HepG2 (cell line): ENCODE data around the gene GNAI2. TPM values are rescaled to one million over a fixed set of nuclear protein-coding genes. Genes with fewer than 3 reads are reported as not detected.

Source experiments
- CENPX ChIP-seq: sonication (generic); formaldehyde crosslinking; IDR thresholded peaks from 2 replicates; pipeline ENCODE4 v1.9.0; 2021; ENCODE audit warnings: mild to moderate bottlenecking, missing genetic modification reagents, moderate library complexity
- HBP1 ChIP-seq: IDR thresholded peaks from 2 replicates; pipeline ENCODE4 v1.6.1; 2016; ENCODE audit warnings: low read depth, control low read depth
- MED8 ChIP-seq: sonication (generic); formaldehyde crosslinking; IDR thresholded peaks from 2 replicates; pipeline ENCODE4 v1.8.1; 2023; ENCODE audit warnings: mild to moderate bottlenecking, missing genetic modification reagents; ENCODE audit not compliant: insufficient replicate concordance
- PAF1 ChIP-seq: IDR thresholded peaks from 2 replicates; pipeline ENCODE4 v1.6.1; 2016; ENCODE audit warnings: missing genetic modification reagents, missing compliant biosample characterization
- SNRNP70 ChIP-seq: fragments of 200-400 bp; formaldehyde crosslinking; IDR thresholded peaks from 2 replicates; pipeline ENCODE4 v1.6.1; 2017; ENCODE audit warnings: mild to moderate bottlenecking, low read depth, low read length, moderate library complexity
- SRY ChIP-seq: sonication (generic); formaldehyde crosslinking; IDR thresholded peaks from 2 replicates; pipeline ENCODE4 v1.8.0; 2022; ENCODE audit warnings: mild to moderate bottlenecking, missing genetic modification reagents
- ZNF12 ChIP-seq: sonication (generic); formaldehyde crosslinking; IDR thresholded peaks from 2 replicates; pipeline ENCODE4 v1.5.0; 2020; ENCODE audit warnings: missing genetic modification reagents
- ZNF138 ChIP-seq: sonication (generic); formaldehyde crosslinking; IDR thresholded peaks from 2 replicates; pipeline ENCODE4 v1.5.0; 2020; ENCODE audit warnings: mild to moderate bottlenecking, low read depth, missing genetic modification reagents
- ZNF253 ChIP-seq: sonication (generic); formaldehyde crosslinking; IDR thresholded peaks from 2 replicates; pipeline ENCODE4 v1.8.0; 2022; ENCODE audit warnings: mild to moderate bottlenecking, missing genetic modification reagents, borderline replicate concordance
- ZNF558 ChIP-seq: sonication (generic); formaldehyde crosslinking; IDR thresholded peaks from 2 replicates; pipeline ENCODE4 v1.9.0; 2022; ENCODE audit warnings: mild to moderate bottlenecking, missing genetic modification reagents, borderline replicate concordance
- ZNF605 ChIP-seq: sonication (generic); formaldehyde crosslinking; IDR thresholded peaks from 2 replicates; pipeline ENCODE4 v1.8.0; 2022; ENCODE audit warnings: mild to moderate bottlenecking, missing genetic modification reagents
- ZNF713 ChIP-seq: sonication (generic); formaldehyde crosslinking; IDR thresholded peaks from 2 replicates; pipeline ENCODE4 v1.4.0; 2020; ENCODE audit warnings: mild to moderate bottlenecking, missing genetic modification reagents
- ZNF747 ChIP-seq: sonication (generic); formaldehyde crosslinking; IDR thresholded peaks from 2 replicates; pipeline ENCODE4 v1.8.1; 2023; ENCODE audit warnings: missing genetic modification reagents, mild to moderate bottlenecking, borderline replicate concordance
- ZNF761 ChIP-seq: sonication (generic); formaldehyde crosslinking; conservative IDR thresholded peaks from 2 replicates; pipeline ENCODE4 v1.4.0; 2020; ENCODE audit warnings: mild to moderate bottlenecking, missing genetic modification reagents
- ZNF780A ChIP-seq: sonication (generic); formaldehyde crosslinking; IDR thresholded peaks from 2 replicates; pipeline ENCODE4 v1.8.0; 2022; ENCODE audit warnings: mild to moderate bottlenecking, missing genetic modification reagents, moderate library complexity
- polyA plus RNA-seq, 8 experiments: library from polyadenylated mRNA; depleted of rRNA in 3 of 8; stranded (reverse) in 7 of 8; unstranded in 1 of 8; fragments of >200 nt; fragmentation: Illumina TruSeq in 4 of 8; extraction: Trizol in 4 of 8; gene quantifications; 2 replicates each; pipeline versions ENCODE4 v1.2.1 to v1.2.3, GENCODE V29; 2011 to 2016; ENCODE audit warnings: low read depth in 4 of 8, missing spikeins in 1 of 8, mixed read lengths in 1 of 8; ENCODE audit not compliant: insufficient read depth in 1 of 8
- total RNA-seq, 5 experiments: library from RNA; depleted of rRNA; stranded (reverse); fragments of >200 nt; fragmentation: Illumina TruSeq; extraction: Trizol; gene quantifications; 2 replicates each; pipeline ENCODE4 v1.2.3, GENCODE V29; 2016; ENCODE audit warnings: low read depth in 1 of 5
- TF ChIP-seq, protein P1 (sequence below): IDR thresholded peaks from 2 replicates; pipeline ENCODE4 v1.6.1; 2016; ENCODE audit warnings: missing compliant biosample characterization, missing genetic modification reagents, borderline replicate concordance
- TF ChIP-seq, protein P2 (sequence below): sonication (generic); formaldehyde crosslinking; IDR thresholded peaks from 2 replicates; pipeline ENCODE4 v1.4.0; 2020; ENCODE audit warnings: missing genetic modification reagents
- TF ChIP-seq, protein P3 (sequence below): sonication (generic); formaldehyde crosslinking; IDR thresholded peaks from 2 replicates; pipeline ENCODE4 v1.4.0; 2020; ENCODE audit warnings: mild to moderate bottlenecking, missing genetic modification reagents
- TF ChIP-seq, protein P4 (sequence below): sonication (generic); formaldehyde crosslinking; IDR thresholded peaks from 2 replicates; pipeline ENCODE4 v1.8.1; 2023; ENCODE audit warnings: mild to moderate bottlenecking, missing genetic modification reagents, borderline replicate concordance

GNAI2 gene
- total and polyA plus RNA-seq, 2 of the 13 experiments (the other 11 are each of a cell fraction or from before 2014, with no cell fraction given), result 51.1 to 66.2 TPM

DNA sequence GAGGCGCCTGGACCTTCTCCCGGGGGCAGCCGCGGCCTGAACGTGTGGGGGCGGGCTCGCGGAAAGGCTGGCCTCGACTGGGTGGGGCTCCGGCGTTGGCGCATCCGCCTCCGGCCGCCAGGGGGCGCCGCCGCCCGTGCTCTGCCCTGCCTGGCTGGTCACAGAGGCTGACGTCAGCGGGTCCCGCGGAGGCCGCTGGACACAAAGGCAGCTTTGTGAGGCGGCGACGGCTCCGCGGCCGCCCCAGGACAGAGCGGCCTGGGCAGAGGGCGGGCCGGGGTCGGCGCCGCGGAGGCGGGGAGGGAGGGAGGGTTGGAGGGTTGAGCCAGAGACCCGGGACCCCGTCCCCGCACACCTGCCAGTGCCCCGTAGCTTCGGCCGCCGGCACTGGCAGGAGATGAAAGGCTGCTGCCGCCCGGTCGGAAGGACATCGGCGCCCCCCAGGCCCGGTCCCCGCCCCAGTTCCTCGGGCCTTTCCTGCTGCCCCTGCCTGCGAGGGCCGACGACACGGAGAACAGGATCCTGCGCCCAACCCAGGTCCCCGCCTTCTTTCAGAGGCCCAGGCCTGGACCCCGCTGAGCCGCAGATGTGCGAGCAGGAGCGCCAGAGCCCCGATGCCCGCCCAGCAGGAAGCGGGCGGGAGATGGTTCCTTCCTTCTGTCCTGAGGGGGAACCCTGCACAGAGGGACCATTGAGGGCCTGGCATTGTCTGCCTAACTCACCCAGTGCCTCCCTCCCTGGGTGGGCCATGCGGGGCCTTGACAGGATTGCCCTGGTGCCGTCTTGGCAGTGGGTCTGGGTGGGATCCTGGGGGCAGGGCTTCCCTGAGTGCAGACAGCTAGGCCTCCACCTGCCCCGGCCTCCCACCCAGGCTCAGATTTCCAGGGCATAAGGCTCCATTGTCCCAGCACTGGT lies 24.3 kb downstream of the GNAI2 start (continued):
- TF ChIP-seq, protein P1, sequence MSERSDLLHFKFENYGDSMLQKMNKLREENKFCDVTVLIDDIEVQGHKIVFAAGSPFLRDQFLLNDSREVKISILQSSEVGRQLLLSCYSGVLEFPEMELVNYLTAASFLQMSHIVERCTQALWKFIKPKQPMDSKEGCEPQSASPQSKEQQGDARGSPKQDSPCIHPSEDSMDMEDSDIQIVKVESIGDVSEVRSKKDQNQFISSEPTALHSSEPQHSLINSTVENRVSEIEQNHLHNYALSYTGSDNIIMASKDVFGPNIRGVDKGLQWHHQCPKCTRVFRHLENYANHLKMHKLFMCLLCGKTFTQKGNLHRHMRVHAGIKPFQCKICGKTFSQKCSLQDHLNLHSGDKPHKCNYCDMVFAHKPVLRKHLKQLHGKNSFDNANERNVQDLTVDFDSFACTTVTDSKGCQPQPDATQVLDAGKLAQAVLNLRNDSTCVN (CRISPR knock-in tag), result 0 out of 2 replicates have a peak, but pooled peaks have one; percentile 29
- TF ChIP-seq ZNF713 (CRISPR knock-in tag) (peak; percentile 55; the same call in 1 of the 2 replicates), ZNF761 (CRISPR knock-in tag) (0 out of 2 replicates have a peak, but pooled peaks have one; percentile 2), ZNF747 (CRISPR knock-in tag) (peak; percentile 89; the same call in 1 of the 2 replicates), SNRNP70 (no peak), CENPX (no peak), ZNF138 (CRISPR knock-in tag) (peak; percentile 94), MED8 (peak; percentile 97), PAF1 (CRISPR knock-in tag) (no peak), ZNF12 (CRISPR knock-in tag) (no peak), ZNF253 (no peak), ZNF605 (peak; percentile 86), ZNF780A (CRISPR knock-in tag) (peak; percentile 65; the same call in 1 of the 2 replicates), HBP1 (CRISPR knock-in tag) (peak; percentile 76; the same call in 1 of the 2 replicates), SRY (peak; percentile 77; the same call in 1 of the 2 replicates), ZNF558 (CRISPR knock-in tag) (peak; percentile 93; the same call in 1 of the 2 replicates)
- TF ChIP-seq, protein P2, sequence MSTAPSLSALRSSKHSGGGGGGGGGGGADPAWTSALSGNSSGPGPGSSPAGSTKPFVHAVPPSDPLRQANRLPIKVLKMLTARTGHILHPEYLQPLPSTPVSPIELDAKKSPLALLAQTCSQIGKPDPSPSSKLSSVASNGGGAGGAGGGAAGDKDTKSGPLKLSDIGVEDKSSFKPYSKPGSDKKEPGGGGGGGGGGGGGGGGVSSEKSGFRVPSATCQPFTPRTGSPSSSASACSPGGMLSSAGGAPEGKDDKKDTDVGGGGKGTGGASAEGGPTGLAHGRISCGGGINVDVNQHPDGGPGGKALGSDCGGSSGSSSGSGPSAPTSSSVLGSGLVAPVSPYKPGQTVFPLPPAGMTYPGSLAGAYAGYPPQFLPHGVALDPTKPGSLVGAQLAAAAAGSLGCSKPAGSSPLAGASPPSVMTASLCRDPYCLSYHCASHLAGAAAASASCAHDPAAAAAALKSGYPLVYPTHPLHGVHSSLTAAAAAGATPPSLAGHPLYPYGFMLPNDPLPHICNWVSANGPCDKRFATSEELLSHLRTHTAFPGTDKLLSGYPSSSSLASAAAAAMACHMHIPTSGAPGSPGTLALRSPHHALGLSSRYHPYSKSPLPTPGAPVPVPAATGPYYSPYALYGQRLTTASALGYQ, result peak; percentile 83; the same call in 1 of the 2 replicates
- TF ChIP-seq, protein P3, sequence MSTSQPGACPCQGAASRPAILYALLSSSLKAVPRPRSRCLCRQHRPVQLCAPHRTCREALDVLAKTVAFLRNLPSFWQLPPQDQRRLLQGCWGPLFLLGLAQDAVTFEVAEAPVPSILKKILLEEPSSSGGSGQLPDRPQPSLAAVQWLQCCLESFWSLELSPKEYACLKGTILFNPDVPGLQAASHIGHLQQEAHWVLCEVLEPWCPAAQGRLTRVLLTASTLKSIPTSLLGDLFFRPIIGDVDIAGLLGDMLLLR (CRISPR knock-in tag), result no peak
- TF ChIP-seq, protein P4, sequence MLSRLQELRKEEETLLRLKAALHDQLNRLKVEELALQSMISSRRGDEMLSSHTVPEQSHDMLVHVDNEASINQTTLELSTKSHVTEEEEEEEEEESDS (CRISPR knock-in tag), result peak; percentile 40; the same call in 1 of the 2 replicates
